Activated T-helper 17 cell treated with anti-CD3 and anti-CD28 coated beads, Interleukin-2, amount 50 U/mL, for 72 hours (primary cell): ENCODE measurements around the gene MBOAT2. TPM values are rescaled to one million over a fixed set of nuclear protein-coding genes. Genes with fewer than 3 reads are reported as not detected.
"Not testable (repeated sequence)": the region's sequence is repeated elsewhere in the genome, so short reads cannot be mapped to it uniquely, and the experiment has no call there.

ENCODE experiments used
- ATAC-seq: fragments of 150-1000 bp; cut with Tn5 transposase; replicated peaks from 2 replicates; pipeline ENCODE4 v1.10.0; 2021; ENCODE audit warnings: mild to moderate bottlenecking, moderate library complexity
- H3K27ac Mint-ChIP-seq: one replicate; pipeline ENCODE4 v1.8.0; 2022; ENCODE audit warnings: mixed read lengths
- H3K27me3 Mint-ChIP-seq: one replicate; pipeline ENCODE4 v1.8.0; 2022; ENCODE audit warnings: mixed read lengths
- H3K36me3 Mint-ChIP-seq: one replicate; pipeline ENCODE4 v1.8.0; 2022; ENCODE audit warnings: low read depth, mild to moderate bottlenecking, mixed read lengths
- H3K4me1 Mint-ChIP-seq: one replicate; pipeline ENCODE4 v1.8.0; 2022; ENCODE audit warnings: mixed read lengths
- H3K4me3 Mint-ChIP-seq: one replicate; pipeline ENCODE4 v1.8.0; 2022; ENCODE audit warnings: mild to moderate bottlenecking, mixed read lengths
- H3K9me3 Mint-ChIP-seq: one replicate; pipeline ENCODE4 v1.8.0; 2022; ENCODE audit warnings: mixed read lengths
- total RNA-seq, 2 donors: library from RNA; stranded (reverse); gene quantifications; one replicate each; pipeline ENCODE4 v1.2.3, GENCODE V29; 2022

MBOAT2 gene
- total RNA-seq, 2 donors from 2014 or later = 3.4 to 6.3 TPM

DNA sequence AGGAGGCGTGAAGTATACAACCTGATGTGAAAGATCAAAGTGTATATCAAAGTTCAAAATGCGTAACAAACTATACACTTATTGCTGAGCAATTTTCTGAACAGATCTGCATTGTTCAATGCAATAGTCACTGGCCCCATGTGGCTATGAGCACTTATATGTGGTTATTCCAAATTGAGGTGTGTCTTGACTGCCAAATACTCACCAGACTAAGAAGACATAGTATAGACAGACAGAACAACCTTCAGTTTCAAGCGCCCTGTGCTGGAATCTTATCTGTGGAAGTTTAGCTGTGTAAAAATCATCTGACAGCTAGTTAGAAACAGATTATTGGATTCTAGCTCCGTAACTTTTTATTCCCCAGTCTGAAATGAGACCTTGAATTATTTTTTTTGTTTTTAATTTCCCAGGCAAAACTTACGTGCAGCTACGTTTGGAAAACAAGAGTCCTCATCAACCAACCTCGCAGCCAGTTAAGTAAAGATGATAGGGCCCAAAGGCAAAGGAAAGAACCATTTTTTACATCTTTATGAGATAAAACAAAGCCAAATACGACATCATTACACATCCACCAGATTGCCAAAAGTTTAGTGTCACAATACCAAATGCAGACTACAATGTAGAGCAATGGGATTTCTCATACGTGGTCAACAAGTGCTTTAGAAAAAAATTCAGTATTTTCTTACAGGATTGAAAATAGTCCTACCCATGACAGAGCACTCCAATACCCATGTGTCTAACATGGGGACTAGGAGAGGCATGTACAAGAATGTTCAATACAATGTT is 37.2 kb downstream of the MBOAT2 start:
- no peaks in the 10 kb centered on the region for H3K27me3 Mint-ChIP-seq
- H3K36me3 Mint-ChIP-seq = no peaks in the 10 kb centered on the region
- H3K4me3 Mint-ChIP-seq = no peak overlapping the region
- no peak for ATAC-seq
- no peaks in the 10 kb centered on the region for H3K4me1 Mint-ChIP-seq
- H3K9me3 Mint-ChIP-seq = no peaks in the 10 kb centered on the region
- H3K27ac Mint-ChIP-seq = no peak overlapping the region

DNA sequence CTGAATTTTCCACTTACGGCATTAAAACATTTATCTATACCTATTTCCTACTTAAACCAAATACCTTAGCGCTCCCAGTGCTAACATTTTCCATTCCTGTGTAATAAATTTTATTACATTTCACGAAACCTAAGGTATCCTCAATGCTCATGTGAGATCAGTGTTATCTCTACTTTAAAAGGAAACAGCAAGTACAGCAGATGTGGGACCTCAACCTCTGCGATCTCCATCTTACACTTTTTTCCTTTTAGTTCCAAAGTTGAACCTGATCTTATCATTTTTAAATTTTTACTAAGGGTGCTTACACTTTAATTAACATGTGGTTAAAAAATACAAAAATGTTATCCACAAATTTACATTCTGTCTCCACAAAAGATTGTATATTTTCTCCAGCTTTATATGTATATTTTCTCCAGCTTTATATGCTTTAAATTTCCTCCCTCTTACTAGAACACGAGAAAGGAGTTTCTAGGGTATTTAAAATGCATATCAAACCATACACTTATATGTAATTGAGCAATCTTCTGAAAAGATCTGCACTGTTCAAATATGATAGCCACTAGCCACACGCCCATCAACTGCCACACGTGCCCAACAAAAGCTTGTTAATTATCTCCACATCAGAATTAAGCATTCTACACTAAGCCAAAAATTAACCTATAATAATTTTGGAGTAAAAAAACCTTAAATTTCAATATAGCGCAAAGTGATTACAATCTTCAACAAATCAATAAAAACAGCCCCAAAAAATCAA is 38.1 kb downstream of the MBOAT2 start:
- H3K9me3 Mint-ChIP-seq = no peaks in the 10 kb centered on the region
- H3K4me3 Mint-ChIP-seq = no peak overlapping the region
- no peak overlapping the region for H3K27ac Mint-ChIP-seq
- no peaks in the 10 kb centered on the region for H3K27me3 Mint-ChIP-seq
- no peaks in the 10 kb centered on the region for H3K36me3 Mint-ChIP-seq
- no peak for ATAC-seq
- no peaks in the 10 kb centered on the region for H3K4me1 Mint-ChIP-seq

DNA sequence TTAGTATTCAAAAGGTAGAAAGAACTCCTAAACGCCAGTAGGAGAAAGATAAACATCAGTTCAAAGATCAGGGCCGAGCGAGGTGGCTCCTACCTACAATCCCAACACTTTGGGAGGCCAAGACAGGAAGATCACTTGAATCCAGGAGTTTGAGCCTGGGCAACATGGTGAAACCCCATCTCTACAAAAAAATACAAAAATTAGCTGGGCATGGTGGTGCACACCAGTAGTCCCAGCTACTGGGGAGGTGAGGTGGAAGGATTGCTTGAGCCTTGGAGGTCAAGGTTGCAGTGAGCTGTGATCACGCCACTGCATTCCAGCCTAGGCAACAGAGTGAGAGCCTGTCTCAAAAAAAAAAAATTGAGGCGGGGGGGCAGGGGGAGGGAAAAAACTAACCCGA is 40.6 kb downstream of the MBOAT2 start:
- ATAC-seq = no peak
- H3K27ac Mint-ChIP-seq = no peak overlapping the region
- no peaks in the 10 kb centered on the region for H3K9me3 Mint-ChIP-seq
- no peaks in the 10 kb centered on the region for H3K4me1 Mint-ChIP-seq
- H3K27me3 Mint-ChIP-seq = no peaks in the 10 kb centered on the region
- no peak overlapping the region for H3K4me3 Mint-ChIP-seq
- no peaks in the 10 kb centered on the region for H3K36me3 Mint-ChIP-seq

DNA sequence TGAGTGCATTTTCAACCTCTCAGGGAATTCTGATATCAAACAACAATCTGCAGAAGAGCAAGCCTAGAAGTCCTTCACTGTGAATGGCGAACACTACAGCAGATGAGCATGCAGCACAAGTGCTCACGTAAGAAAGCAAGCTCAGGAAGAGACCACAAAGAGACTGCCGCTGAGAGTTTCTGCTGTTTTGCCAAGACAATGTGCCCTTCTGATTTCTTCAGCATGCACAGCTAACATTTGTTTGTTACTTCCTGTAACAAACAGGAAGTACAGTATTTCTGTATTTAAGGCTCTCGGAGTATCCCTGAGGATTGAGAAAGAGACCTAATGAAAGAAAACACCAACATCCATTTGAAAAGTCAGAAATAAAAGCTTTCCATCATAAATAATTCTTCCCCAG is 45.9 kb downstream of the MBOAT2 start:
- no peak for ATAC-seq
- no peak overlapping the region for H3K27ac Mint-ChIP-seq
- no peaks in the 10 kb centered on the region for H3K36me3 Mint-ChIP-seq
- no peaks in the 10 kb centered on the region for H3K4me1 Mint-ChIP-seq
- H3K4me3 Mint-ChIP-seq = no peak overlapping the region
- peaks cover 13% of the 10 kb centered on the region for H3K9me3 Mint-ChIP-seq
- H3K27me3 Mint-ChIP-seq = peaks cover 5% of the 10 kb centered on the region

DNA sequence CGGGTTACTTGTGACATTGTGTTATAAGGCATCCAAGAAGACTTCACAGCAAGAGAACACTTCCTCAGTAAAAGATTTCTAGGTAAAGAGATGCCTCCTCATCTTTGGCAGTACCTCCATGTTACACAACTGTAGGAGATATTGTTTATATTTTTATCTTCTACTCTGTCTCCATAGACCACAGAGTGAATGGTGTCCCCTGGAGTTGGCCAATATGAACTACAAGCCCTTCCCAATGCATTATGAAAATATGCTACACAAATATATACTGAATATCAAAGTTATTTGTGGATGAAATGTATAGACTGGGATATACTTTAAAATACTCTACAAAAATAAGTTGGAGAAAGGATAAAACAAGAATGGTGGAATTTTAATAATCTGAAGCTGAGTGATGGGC is 46.7 kb downstream of the MBOAT2 start:
- H3K9me3 Mint-ChIP-seq = peaks cover 18% of the 10 kb centered on the region
- peaks cover 12% of the 10 kb centered on the region for H3K27me3 Mint-ChIP-seq
- no peak for ATAC-seq
- no peaks in the 10 kb centered on the region for H3K36me3 Mint-ChIP-seq
- H3K4me3 Mint-ChIP-seq = no peak overlapping the region
- H3K27ac Mint-ChIP-seq = no peak overlapping the region
- H3K4me1 Mint-ChIP-seq = no peaks in the 10 kb centered on the region

DNA sequence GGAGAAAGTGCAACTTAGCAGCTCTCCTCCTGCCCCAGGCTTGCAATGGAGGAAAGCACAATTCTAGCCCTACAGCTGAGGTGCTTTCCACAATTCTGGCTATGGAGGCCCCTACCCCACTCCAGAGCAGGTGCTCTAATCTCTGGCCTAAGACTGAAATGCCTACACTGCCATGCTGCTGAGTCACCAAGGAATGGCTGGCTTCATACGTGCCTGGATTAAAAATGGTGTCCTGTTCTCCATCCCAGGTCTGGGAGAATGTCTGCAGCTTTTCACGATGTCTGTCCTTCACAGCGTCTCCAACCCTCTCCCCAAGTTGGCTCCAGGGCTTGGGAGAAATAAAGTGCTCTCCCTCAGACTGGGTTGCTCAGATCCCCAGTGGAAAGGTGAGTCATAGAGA is 48.5 kb downstream of the MBOAT2 start:
- H3K27ac Mint-ChIP-seq = no peak overlapping the region
- H3K27me3 Mint-ChIP-seq = peaks cover 14% of the 10 kb centered on the region
- ATAC-seq = no peak
- no peaks in the 10 kb centered on the region for H3K36me3 Mint-ChIP-seq
- no peak overlapping the region for H3K4me3 Mint-ChIP-seq
- H3K9me3 Mint-ChIP-seq = peaks cover 21% of the 10 kb centered on the region
- no peaks in the 10 kb centered on the region for H3K4me1 Mint-ChIP-seq

DNA sequence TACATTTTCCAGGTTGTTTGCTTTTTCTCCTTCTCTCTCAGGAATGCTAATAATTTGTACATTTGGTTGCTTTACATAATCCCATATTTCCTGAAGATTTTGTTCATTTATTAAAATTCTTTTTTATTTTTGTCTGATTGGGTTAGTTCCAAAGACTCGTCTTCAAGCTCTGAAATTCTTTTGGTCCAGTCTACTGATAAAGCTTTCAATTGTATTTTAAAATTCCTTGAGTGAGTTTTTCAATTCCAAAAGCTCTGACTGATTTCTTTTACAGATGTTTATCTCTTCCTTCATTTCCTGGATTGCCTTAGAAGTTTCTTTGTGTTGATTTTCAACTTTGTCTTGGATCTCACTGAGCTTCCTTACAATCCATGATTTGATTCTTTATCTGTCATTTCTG is 50.0 kb downstream of the MBOAT2 start:
- Mint-ChIP-seq H3K27ac (no peak overlapping the region), H3K27me3 (peaks cover 18% of the 10 kb centered on the region), H3K9me3 (peaks cover 24% of the 10 kb centered on the region), H3K4me3 (no peak overlapping the region), H3K4me1 (no peaks in the 10 kb centered on the region), H3K36me3 (no peaks in the 10 kb centered on the region)
- no peak for ATAC-seq

DNA sequence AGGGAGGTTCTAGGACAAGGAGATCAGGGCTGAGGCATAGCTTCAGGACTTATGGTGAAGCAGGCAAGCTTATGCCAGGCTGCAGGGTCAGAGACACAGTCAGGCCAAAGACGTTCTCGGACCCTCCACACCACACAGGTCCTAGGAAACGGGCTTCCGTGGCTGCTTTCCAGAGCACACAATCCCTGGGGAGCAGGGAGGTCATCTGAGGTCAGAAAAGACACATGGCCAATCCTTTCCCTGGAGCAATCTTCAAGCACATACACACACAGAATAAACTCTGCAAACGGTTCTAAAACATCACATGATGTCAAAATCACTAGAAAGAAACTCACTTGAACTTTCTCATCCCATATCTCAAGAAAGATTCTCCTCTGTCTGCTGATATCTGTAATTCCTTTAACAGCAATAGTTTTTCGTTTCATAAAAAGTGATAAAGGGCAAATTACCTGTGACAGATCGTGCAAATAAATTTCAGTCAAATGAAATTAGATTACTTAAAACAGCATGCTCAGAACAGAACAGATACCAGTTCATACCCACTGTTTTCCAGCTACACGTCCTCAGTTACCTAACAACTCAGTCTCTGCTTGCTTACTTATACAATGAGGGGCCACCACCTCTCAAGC is 63.9 kb downstream of the MBOAT2 start:
- Mint-ChIP-seq H3K4me1 (no peaks in the 10 kb centered on the region), H3K36me3 (no peaks in the 10 kb centered on the region), H3K27ac (no peak overlapping the region), H3K27me3 (no peaks in the 10 kb centered on the region), H3K4me3 (no peak overlapping the region), H3K9me3 (no peaks in the 10 kb centered on the region)
- ATAC-seq = no peak

DNA sequence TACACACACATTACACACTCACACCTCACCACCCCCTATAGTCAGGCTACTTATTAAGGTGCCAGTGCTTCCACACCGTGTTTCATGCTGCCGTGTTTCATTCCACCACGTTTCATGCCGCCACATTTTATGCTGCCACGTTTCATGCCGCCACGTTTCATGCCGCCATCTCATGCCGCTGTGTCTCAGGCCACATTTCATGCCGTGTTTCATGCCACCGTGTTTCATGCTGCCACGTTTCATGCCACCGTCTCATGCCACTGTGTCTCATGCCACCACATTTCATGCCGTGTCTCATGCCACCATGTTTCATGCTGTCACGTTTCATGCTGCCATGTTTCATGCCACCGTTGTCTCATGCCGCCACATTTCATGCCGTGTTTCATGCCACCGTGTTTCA is 65.1 kb downstream of the MBOAT2 start:
- Mint-ChIP-seq H3K36me3 (no peaks in the 10 kb centered on the region), H3K9me3 (no peaks in the 10 kb centered on the region), H3K4me1 (no peaks in the 10 kb centered on the region), H3K27me3 (no peaks in the 10 kb centered on the region), H3K27ac (no peak overlapping the region), H3K4me3 (no peak overlapping the region)
- no peak for ATAC-seq

DNA sequence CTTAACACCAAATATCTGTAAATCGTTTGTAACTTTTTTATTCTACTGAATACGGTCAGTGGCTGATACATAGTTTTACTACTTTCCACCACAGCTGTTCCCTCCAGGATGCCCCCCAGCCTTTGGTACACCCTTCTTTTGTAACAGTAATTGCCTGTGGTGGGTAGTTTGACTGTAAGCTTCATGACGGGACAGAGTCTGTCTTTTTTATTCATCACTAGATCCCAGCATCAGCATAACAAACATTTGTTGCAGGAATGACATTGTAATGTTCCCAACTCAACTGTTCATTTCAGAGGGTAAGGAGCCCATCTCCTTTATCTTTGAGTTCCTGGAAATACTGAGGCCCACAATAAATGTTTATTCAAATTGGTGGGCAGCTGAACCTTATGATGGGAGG is 67.5 kb downstream of the MBOAT2 start:
- Mint-ChIP-seq H3K36me3 (no peaks in the 10 kb centered on the region), H3K27me3 (no peaks in the 10 kb centered on the region)

DNA sequence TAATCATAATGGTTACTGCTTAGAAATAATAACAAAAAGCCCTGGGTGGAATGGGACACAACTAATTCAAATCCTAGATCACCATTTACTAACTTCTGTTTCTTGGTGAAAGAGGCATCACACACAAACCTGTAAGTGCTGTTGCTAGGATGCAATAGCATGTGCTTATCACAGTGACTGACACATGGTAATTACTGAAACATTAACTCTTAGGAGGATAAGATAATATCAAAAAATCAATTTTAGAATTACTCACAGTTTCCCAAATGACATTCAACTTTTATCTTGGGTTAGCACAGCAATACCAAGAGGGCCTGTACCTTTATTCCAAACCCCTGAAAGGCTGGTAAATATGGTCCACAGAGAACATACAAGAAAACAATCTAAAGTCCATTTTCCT is 69.1 kb downstream of the MBOAT2 start:
- no peak overlapping the region for H3K27ac Mint-ChIP-seq
- ATAC-seq = no peak
- H3K27me3 Mint-ChIP-seq = peaks cover 7% of the 10 kb centered on the region
- no peaks in the 10 kb centered on the region for H3K9me3 Mint-ChIP-seq
- no peaks in the 10 kb centered on the region for H3K36me3 Mint-ChIP-seq
- no peaks in the 10 kb centered on the region for H3K4me1 Mint-ChIP-seq
- no peak overlapping the region for H3K4me3 Mint-ChIP-seq

More for the DNA sequence above, 67.5 kb downstream of the MBOAT2 start:
- Mint-ChIP-seq H3K4me1 (no peaks in the 10 kb centered on the region), H3K27ac (no peak overlapping the region), H3K4me3 (no peak overlapping the region), H3K9me3 (no peaks in the 10 kb centered on the region)
- no peak for ATAC-seq

DNA sequence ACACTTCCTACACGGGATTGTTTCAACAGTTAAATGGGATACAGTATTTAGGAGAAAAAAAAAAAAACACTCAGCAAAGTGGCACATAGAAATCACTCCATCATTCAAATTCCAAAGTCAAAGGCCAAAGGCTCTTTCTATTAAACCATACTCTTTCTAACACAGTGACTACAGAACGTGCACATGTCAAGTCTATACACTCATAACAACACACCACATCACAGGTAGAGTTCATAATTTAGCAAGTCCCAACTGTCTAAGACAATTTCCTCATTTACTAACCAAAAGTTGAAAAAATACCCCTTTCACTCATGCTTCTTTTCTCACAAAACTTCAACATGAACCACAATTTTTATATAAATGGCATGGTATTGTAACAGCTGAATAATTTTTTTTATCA is 70.8 kb downstream of the MBOAT2 start:
- ATAC-seq = no peak
- Mint-ChIP-seq H3K4me3 (no peak overlapping the region), H3K27me3 (peaks cover 7% of the 10 kb centered on the region), H3K36me3 (no peaks in the 10 kb centered on the region), H3K4me1 (no peaks in the 10 kb centered on the region), H3K27ac (no peak overlapping the region), H3K9me3 (no peaks in the 10 kb centered on the region)

DNA sequence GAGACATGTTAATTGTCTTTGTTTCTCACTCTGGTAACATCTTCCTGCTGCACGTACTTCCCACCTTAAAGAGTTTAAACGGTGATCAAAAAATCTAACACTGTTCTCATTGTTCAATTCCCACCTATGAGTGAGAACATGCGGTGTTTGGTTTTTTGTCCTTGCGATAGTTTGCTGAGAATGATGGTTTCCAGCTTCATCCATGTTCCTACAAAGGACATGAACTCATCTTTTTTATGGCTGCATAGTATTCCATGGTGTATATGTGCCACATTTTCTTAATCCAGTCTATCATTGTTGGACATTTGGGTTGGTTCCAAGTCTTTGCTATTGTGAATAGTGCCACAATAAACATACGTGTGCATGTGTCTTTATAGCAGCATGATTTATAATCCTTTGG is 73.3 kb downstream of the MBOAT2 start:
- not testable (repeated sequence) for H3K27ac Mint-ChIP-seq, H3K36me3 Mint-ChIP-seq, H3K4me3 Mint-ChIP-seq, ATAC-seq, H3K27me3 Mint-ChIP-seq, H3K9me3 Mint-ChIP-seq, H3K4me1 Mint-ChIP-seq

DNA sequence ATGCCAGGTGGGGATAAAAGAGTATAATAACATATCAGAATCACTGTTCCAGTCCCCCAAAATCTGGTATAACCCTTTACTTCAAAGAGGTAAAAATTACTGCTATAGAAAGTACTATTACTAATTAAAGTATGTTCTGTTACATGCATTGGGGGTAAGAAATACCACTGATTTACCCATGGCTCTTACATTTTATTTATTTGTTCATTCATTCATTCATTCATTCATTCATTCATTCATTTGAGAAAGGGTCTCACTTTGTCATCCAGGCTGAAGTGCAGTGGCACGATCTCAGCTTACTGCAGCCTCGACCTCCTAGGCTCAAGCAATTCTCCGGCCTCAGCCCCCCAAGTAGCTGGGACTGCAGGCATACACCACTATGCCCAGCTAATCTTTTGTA is 74.4 kb downstream of the MBOAT2 start:
- Mint-ChIP-seq H3K27ac (no peak overlapping the region), H3K9me3 (no peaks in the 10 kb centered on the region), H3K36me3 (no peaks in the 10 kb centered on the region), H3K27me3 (peaks cover 7% of the 10 kb centered on the region), H3K4me3 (no peak overlapping the region), H3K4me1 (no peaks in the 10 kb centered on the region)
- no peak for ATAC-seq
